ENCODE measurements around the gene WIPF1. TPM values are rescaled to one million over a fixed set of nuclear protein-coding genes. Genes with fewer than 3 reads are reported as not detected.

The WIPF1 gene
- polyA plus RNA-seq (2013, experiment 1 of 2), result 20.8 TPM
- polyA plus RNA-seq (2013, experiment 2 of 2), result 21.6 TPM

GRCh38 chr2:174597345-174598047 is at the start of gene WIPF1:
TSS of gene WIPF1 (minus strand) at chr2:174597804. CDS start at chr2:174585573, 12,231 bp downstream.
- H4K8ac ChIP-seq (ENCODE audit: low read depth, low read length), result no peak within 1 kb of the TSS
- H2BK5ac ChIP-seq (ENCODE audit: low read length), result no peak within 1 kb of the TSS
- no peak within 1 kb of the TSS for H3K23ac ChIP-seq (ENCODE audit: low read depth, low read length, poor library complexity)
- H2BK12ac ChIP-seq (ENCODE audit: low read length), result no peak within 1 kb of the TSS
- no peak within 1 kb of the TSS for H2AFZ ChIP-seq (ENCODE audit: low read length)
- no peak within 1 kb of the TSS for H2BK120ac ChIP-seq (ENCODE audit: low read depth, low read length)
- H3K4ac ChIP-seq (ENCODE audit: low read length), result no peak within 1 kb of the TSS
- H3K9me3 ChIP-seq (replicated peaks in 1 of 2; ENCODE audit: control insufficient read depth in 2 of 2, insufficient read depth in 1 of 2, low read depth in 1 of 2, low read length in 2 of 2), result peaks cover 0 to 7% of the 10 kb centered on the region in 2 donors
- no CpG with 5 or more reads among the region's 6 CpGs for WGBS, 2 donors (ENCODE audit: extremely low coverage in 2 of 2, insufficient read length in 2 of 2, insufficient replicate concordance in 1 of 2)
- no peaks in the 10 kb centered on the region for H3K79me1 ChIP-seq (ENCODE audit: low read depth, low read length)
- H3K18ac ChIP-seq (ENCODE audit: low read length), result no peak within 1 kb of the TSS
- H4K91ac ChIP-seq (ENCODE audit: low read depth, low read length, poor library complexity), result no peak within 1 kb of the TSS
- no peak within 1 kb of the TSS for H3K4me2 ChIP-seq (ENCODE audit: insufficient read depth, low read length, poor library complexity, severe bottlenecking)
- H3K9ac ChIP-seq (ENCODE audit: low read depth, low read length, poor library complexity), result no peak within 1 kb of the TSS
- H3K27me3 ChIP-seq (ENCODE audit: control insufficient read depth in 3 of 3, insufficient read depth in 3 of 3, low read depth in 1 of 3, low read length in 3 of 3), result no peaks in the 10 kb centered on the region
- H3K4me1 ChIP-seq (ENCODE audit: control insufficient read depth in 2 of 2, insufficient read depth in 1 of 2, low read depth in 1 of 2, low read length in 2 of 2), result peaks cover 4 to 7% of the 10 kb centered on the region in 2 donors
- no peak within 1 kb of the TSS for H2BK15ac ChIP-seq (ENCODE audit: low read length)
- peaks cover 3 to 4% of the 10 kb centered on the region in 2 donors for H3K36me3 ChIP-seq (replicated peaks in 1 of 2; ENCODE audit: control insufficient read depth in 2 of 2, insufficient read depth in 2 of 2, low read length in 2 of 2)
- H3K27ac ChIP-seq (replicated peaks; ENCODE audit: low read length), result no peak within 1 kb of the TSS
- no peak for DNase-seq (ENCODE audit: low spot score)
- H2AK5ac ChIP-seq (ENCODE audit: low read depth, low read length), result no peak within 1 kb of the TSS
- H3K14ac ChIP-seq (ENCODE audit: low read length), result no peak within 1 kb of the TSS
- no peak within 1 kb of the TSS for H3K4me3 ChIP-seq (ENCODE audit: low read length in 2 of 2)

- peaks cover 4 to 26% of the 10 kb centered on the region in 2 donors for H3K9me3 ChIP-seq (replicated peaks in 1 of 2; ENCODE audit: control insufficient read depth in 2 of 2, insufficient read depth in 1 of 2, low read depth in 1 of 2, low read length in 2 of 2)
- H3K14ac ChIP-seq (ENCODE audit: low read length), result no peak overlapping the region
- no peak overlapping the region for H3K18ac ChIP-seq (ENCODE audit: low read length)
- H3K9ac ChIP-seq (ENCODE audit: low read depth, low read length, poor library complexity), result no peak overlapping the region
- no peak overlapping the region for H3K4me3 ChIP-seq (ENCODE audit: low read length in 2 of 2)
- no peak overlapping the region for H2AK5ac ChIP-seq (ENCODE audit: low read depth, low read length)
- H2BK15ac ChIP-seq (ENCODE audit: low read length), result no peak overlapping the region
- no peak overlapping the region for H4K8ac ChIP-seq (ENCODE audit: low read depth, low read length)
- H3K36me3 ChIP-seq (replicated peaks in 1 of 2; ENCODE audit: control insufficient read depth in 2 of 2, insufficient read depth in 2 of 2, low read length in 2 of 2), result peaks cover 0 to 3% of the 10 kb centered on the region in 2 donors
- H3K27me3 ChIP-seq (ENCODE audit: control insufficient read depth in 3 of 3, insufficient read depth in 3 of 3, low read depth in 1 of 3, low read length in 3 of 3), result no peaks in the 10 kb centered on the region
- H3K4me1 ChIP-seq (ENCODE audit: control insufficient read depth in 2 of 2, insufficient read depth in 1 of 2, low read depth in 1 of 2, low read length in 2 of 2), result no peaks in the 10 kb centered on the region
- no peak overlapping the region for H3K4me2 ChIP-seq (ENCODE audit: insufficient read depth, low read length, poor library complexity, severe bottlenecking)
- H3K27ac ChIP-seq (replicated peaks; ENCODE audit: low read length), result no peak overlapping the region
- no CpG with 5 or more reads among the region's 2 CpGs for WGBS, 2 donors (ENCODE audit: extremely low coverage in 2 of 2, insufficient read length in 2 of 2, insufficient replicate concordance in 1 of 2)
- no peak for DNase-seq (ENCODE audit: low spot score)
- H3K79me1 ChIP-seq (ENCODE audit: low read depth, low read length), result no peaks in the 10 kb centered on the region
- no peak overlapping the region for H2AFZ ChIP-seq (ENCODE audit: low read length)
- H2BK5ac ChIP-seq (ENCODE audit: low read length), result no peak overlapping the region
- no peak overlapping the region for H4K91ac ChIP-seq (ENCODE audit: low read depth, low read length, poor library complexity)
- no peak overlapping the region for H3K4ac ChIP-seq (ENCODE audit: low read length)
- H2BK12ac ChIP-seq (ENCODE audit: low read length), result no peak overlapping the region
- H3K23ac ChIP-seq (ENCODE audit: low read depth, low read length, poor library complexity), result no peak overlapping the region
- no peak overlapping the region for H2BK120ac ChIP-seq (ENCODE audit: low read depth, low read length)
Measured at GRCh38 chr2:174645296-174645695, 47.7 kb upstream of the WIPF1 start.

GRCh38 chr2:174644406-174644805 is 46.8 kb upstream of the WIPF1 start:
- no peak overlapping the region for H3K4me2 ChIP-seq (ENCODE audit: insufficient read depth, low read length, poor library complexity, severe bottlenecking)
- no peak overlapping the region for H2BK5ac ChIP-seq (ENCODE audit: low read length)
- H2BK12ac ChIP-seq (ENCODE audit: low read length), result no peak overlapping the region
- no peak overlapping the region for H3K27ac ChIP-seq (replicated peaks; ENCODE audit: low read length)
- no peak overlapping the region for H3K4me3 ChIP-seq (ENCODE audit: low read length in 2 of 2)
- no CpG with 5 or more reads among the region's 1 CpG for WGBS, 2 donors (ENCODE audit: extremely low coverage in 2 of 2, insufficient read length in 2 of 2, insufficient replicate concordance in 1 of 2)
- no peaks in the 10 kb centered on the region for H3K4me1 ChIP-seq (ENCODE audit: control insufficient read depth in 2 of 2, insufficient read depth in 1 of 2, low read depth in 1 of 2, low read length in 2 of 2)
- H3K14ac ChIP-seq (ENCODE audit: low read length), result no peak overlapping the region
- H3K79me1 ChIP-seq (ENCODE audit: low read depth, low read length), result no peaks in the 10 kb centered on the region
- H2BK120ac ChIP-seq (ENCODE audit: low read depth, low read length), result no peak overlapping the region
- no peak overlapping the region for H3K4ac ChIP-seq (ENCODE audit: low read length)
- H4K91ac ChIP-seq (ENCODE audit: low read depth, low read length, poor library complexity), result no peak overlapping the region
- H2AFZ ChIP-seq (ENCODE audit: low read length), result no peak overlapping the region
- DNase-seq (ENCODE audit: low spot score), result no peak
- peaks cover under 1 to 26% of the 10 kb centered on the region in 2 donors for H3K9me3 ChIP-seq (replicated peaks in 1 of 2; ENCODE audit: control insufficient read depth in 2 of 2, insufficient read depth in 1 of 2, low read depth in 1 of 2, low read length in 2 of 2)
- no peak overlapping the region for H3K18ac ChIP-seq (ENCODE audit: low read length)
- no peak overlapping the region for H3K23ac ChIP-seq (ENCODE audit: low read depth, low read length, poor library complexity)
- peaks cover 0 to 3% of the 10 kb centered on the region in 2 donors for H3K36me3 ChIP-seq (replicated peaks in 1 of 2; ENCODE audit: control insufficient read depth in 2 of 2, insufficient read depth in 2 of 2, low read length in 2 of 2)
- no peak overlapping the region for H2AK5ac ChIP-seq (ENCODE audit: low read depth, low read length)
- H2BK15ac ChIP-seq (ENCODE audit: low read length), result no peak overlapping the region
- H4K8ac ChIP-seq (ENCODE audit: low read depth, low read length), result no peak overlapping the region
- H3K27me3 ChIP-seq (ENCODE audit: control insufficient read depth in 3 of 3, insufficient read depth in 3 of 3, low read depth in 1 of 3, low read length in 3 of 3), result no peaks in the 10 kb centered on the region
- no peak overlapping the region for H3K9ac ChIP-seq (ENCODE audit: low read depth, low read length, poor library complexity)

- Histone ChIP-seq H3K4me1 (ENCODE audit: control insufficient read depth in 2 of 2, insufficient read depth in 1 of 2, low read depth in 1 of 2, low read length in 2 of 2) (no peaks in the 10 kb centered on the region), H3K23ac (ENCODE audit: low read depth, low read length, poor library complexity) (no peak overlapping the region), H3K4me2 (ENCODE audit: insufficient read depth, low read length, poor library complexity, severe bottlenecking) (no peak overlapping the region), H2BK5ac (ENCODE audit: low read length) (no peak overlapping the region), H3K4me3 (ENCODE audit: low read length in 2 of 2) (no peak overlapping the region), H4K91ac (ENCODE audit: low read depth, low read length, poor library complexity) (no peak overlapping the region), H3K27ac (replicated peaks; ENCODE audit: low read length) (no peak overlapping the region), H2BK12ac (ENCODE audit: low read length) (no peak overlapping the region), H4K8ac (ENCODE audit: low read depth, low read length) (no peak overlapping the region), H3K36me3 (replicated peaks in 1 of 2; ENCODE audit: control insufficient read depth in 2 of 2, insufficient read depth in 2 of 2, low read length in 2 of 2) (no peaks in the 10 kb centered on the region), H2BK120ac (ENCODE audit: low read depth, low read length) (no peak overlapping the region), H2AK5ac (ENCODE audit: low read depth, low read length) (no peak overlapping the region), H3K14ac (ENCODE audit: low read length) (no peak overlapping the region), H3K18ac (ENCODE audit: low read length) (no peak overlapping the region), H2BK15ac (ENCODE audit: low read length) (no peak overlapping the region), H3K9ac (ENCODE audit: low read depth, low read length, poor library complexity) (no peak overlapping the region), H3K79me1 (ENCODE audit: low read depth, low read length) (no peaks in the 10 kb centered on the region), H3K9me3 (replicated peaks in 1 of 2; ENCODE audit: control insufficient read depth in 2 of 2, insufficient read depth in 1 of 2, low read depth in 1 of 2, low read length in 2 of 2) (peaks cover 0 to 15% of the 10 kb centered on the region in 2 donors), H3K4ac (ENCODE audit: low read length) (no peak overlapping the region), H3K27me3 (ENCODE audit: control insufficient read depth in 3 of 3, insufficient read depth in 3 of 3, low read depth in 1 of 3, low read length in 3 of 3) (no peaks in the 10 kb centered on the region), H2AFZ (ENCODE audit: low read length) (no peak overlapping the region)
- DNase-seq (ENCODE audit: low spot score), result no peak
- WGBS, 2 donors (ENCODE audit: extremely low coverage in 2 of 2, insufficient read length in 2 of 2, insufficient replicate concordance in 1 of 2), result no CpG with 5 or more reads among the region's 6 CpGs
Measured at GRCh38 chr2:174643356-174643755, 45.8 kb upstream of the WIPF1 start.

Data from neuronal stem cell (in vitro differentiated cells).